Activated effector memory CD4-positive, alpha-beta T cell treated with Interleukin-2 at 50 U/mL for 16 hours (primary cell): ENCODE measurements around the gene LAMA2.
"Not testable (repeated sequence)": the region's sequence is repeated elsewhere in the genome, so short reads cannot be mapped to it uniquely, and the experiment has no call there.

ENCODE experiments used
- DNase-seq: peaks from one replicate; pipeline ENCODE4 v3.0.0-alpha.2; 2020

Gene LAMA2

GRCh38 chr6:129134535-129134934 lies 251.6 kb downstream of the LAMA2 start:
- no peak for DNase-seq

GRCh38 chr6:129135451-129135850 lies 252.5 kb downstream of the LAMA2 start:
- no peak for DNase-seq

GRCh38 chr6:129136751-129137150 lies 253.8 kb downstream of the LAMA2 start:
- no peak for DNase-seq

GRCh38 chr6:129138739-129139405 lies 255.9 kb downstream of the LAMA2 start:
- no peak for DNase-seq

- no peak for DNase-seq
Observed at GRCh38 chr6:129140526-129140925, 257.6 kb downstream of the LAMA2 start.

GRCh38 chr6:129141499-129141898 lies 258.6 kb downstream of the LAMA2 start:
- no peak for DNase-seq

GRCh38 chr6:129146902-129147301 lies 264.0 kb downstream of the LAMA2 start:
- no peak for DNase-seq

GRCh38 chr6:129150507-129150906 lies 267.6 kb downstream of the LAMA2 start:
- DNase-seq: no peak

- no peak for DNase-seq
Observed at GRCh38 chr6:129153257-129153656, 270.3 kb downstream of the LAMA2 start.

- not testable (repeated sequence) for DNase-seq
Observed at GRCh38 chr6:129159242-129159641, 276.3 kb downstream of the LAMA2 start.

GRCh38 chr6:129162605-129163004 lies 279.7 kb downstream of the LAMA2 start:
- no peak for DNase-seq

- DNase-seq: no peak
Observed at GRCh38 chr6:129163551-129163950, 280.6 kb downstream of the LAMA2 start.

- DNase-seq: no peak
Observed at GRCh38 chr6:129164032-129164431, 281.1 kb downstream of the LAMA2 start.

- DNase-seq: not testable (repeated sequence)
Observed at GRCh38 chr6:129172279-129172995, 289.5 kb downstream of the LAMA2 start.

- no peak for DNase-seq
Observed at GRCh38 chr6:129175066-129175465, 292.1 kb downstream of the LAMA2 start.

GRCh38 chr6:129177801-129178200 lies 294.9 kb downstream of the LAMA2 start:
- DNase-seq: no peak

GRCh38 chr6:129179283-129179682 lies 296.3 kb downstream of the LAMA2 start:
- no peak for DNase-seq

- DNase-seq: no peak
Observed at GRCh38 chr6:129181001-129181400, 298.1 kb downstream of the LAMA2 start.

- DNase-seq: no peak
Observed at GRCh38 chr6:129183187-129183591, 300.3 kb downstream of the LAMA2 start.

GRCh38 chr6:129183681-129184301 lies 300.9 kb downstream of the LAMA2 start:
- no peak for DNase-seq

- no peak for DNase-seq
Observed at GRCh38 chr6:129184324-129184723, 301.4 kb downstream of the LAMA2 start.

- DNase-seq: no peak
Observed at GRCh38 chr6:129184808-129185366, 301.9 kb downstream of the LAMA2 start.

GRCh38 chr6:129186988-129187387 lies 304.1 kb downstream of the LAMA2 start:
- no peak for DNase-seq

- DNase-seq: no peak
Observed at GRCh38 chr6:129188306-129188705, 305.4 kb downstream of the LAMA2 start.
